Neural cell (in vitro differentiated cells): ENCODE results near the gene CAMK1D. TPM values are rescaled to one million over a fixed set of nuclear protein-coding genes. Genes with fewer than 3 reads are reported as not detected.
"Not testable (repeated sequence)": the region's sequence is repeated elsewhere in the genome, so short reads cannot be mapped to it uniquely, and the experiment has no call there.

ENCODE experiments used
- H2AFZ ChIP-seq: fragments of 200-600, 300-800 bp; sonication (generic), shearing (Covaris generic); 2 replicates; pipeline ENCODE4 v1.6.0; 2014; ENCODE audit warnings: low read depth, mild to moderate bottlenecking, antibody characterized with exemption, low read length, moderate library complexity
- H3F3A ChIP-seq: fragments of 200-600 bp; shearing (Covaris generic); 2 replicates; pipeline ENCODE4 v1.6.1; 2016; ENCODE audit warnings: mild to moderate bottlenecking, moderate library complexity, mixed read lengths, antibody characterized with exemption, low read length; ENCODE audit not compliant: insufficient read depth, poor library complexity, severe bottlenecking
- H3K27ac ChIP-seq: fragments of 200-600, 300-800 bp; sonication (generic), shearing (Covaris generic); 2 replicates; pipeline ENCODE4 v1.5.1; 2014; ENCODE audit warnings: mild to moderate bottlenecking, low read length, moderate library complexity
- H3K27me3 ChIP-seq: fragments of 300-800, 200-600 bp; sonication (generic), shearing (Covaris generic); 2 replicates; pipeline ENCODE4 v1.6.0; 2014; ENCODE audit warnings: mild to moderate bottlenecking, low read depth, low read length, moderate library complexity; ENCODE audit not compliant: insufficient read depth
- H3K36me3 ChIP-seq: fragments of 300-800, 200-600 bp; sonication (generic), shearing (Covaris generic); 2 replicates; pipeline ENCODE4 v1.5.1; 2014; ENCODE audit warnings: mild to moderate bottlenecking, antibody characterized with exemption, low read length, moderate library complexity; ENCODE audit not compliant: insufficient read depth
- H3K4me2 ChIP-seq: fragments of 300-800, 200-600 bp; sonication (generic), shearing (Covaris generic); 2 replicates; pipeline ENCODE4 v1.6.0; 2014; ENCODE audit warnings: mild to moderate bottlenecking, low read length
- H3K4me3 ChIP-seq: fragments of 300-800, 200-600 bp; sonication (generic), shearing (Covaris generic); 2 replicates; pipeline ENCODE4 v1.5.1; 2014; ENCODE audit warnings: mild to moderate bottlenecking, low read length, moderate library complexity
- H3K79me2 ChIP-seq: fragments of 200-600 bp; shearing (Covaris generic); replicated peaks from 2 replicates; pipeline ENCODE4 v1.6.0; 2014; ENCODE audit warnings: mild to moderate bottlenecking, low read length, moderate library complexity; ENCODE audit not compliant: insufficient read depth
- H3K9ac ChIP-seq: fragments of 300-800, 200-600 bp; sonication (generic), shearing (Covaris generic); 2 replicates; pipeline ENCODE4 v1.6.1; 2016; ENCODE audit warnings: mild to moderate bottlenecking, low read length, mixed read lengths
- H3K9me2 ChIP-seq: fragments of 200-600 bp; shearing (Covaris generic); 2 replicates; pipeline ENCODE4 v1.6.1; 2016; ENCODE audit warnings: mild to moderate bottlenecking, low read length, mixed read lengths; ENCODE audit not compliant: insufficient read depth
- H3K9me3 ChIP-seq: fragments of 200-600, 300-800 bp; sonication (generic), shearing (Covaris generic); 2 replicates; pipeline ENCODE4 v1.6.1; 2016; ENCODE audit warnings: mild to moderate bottlenecking, mixed run types, low read length, moderate library complexity, mixed read lengths
- H4K20me1 ChIP-seq: fragments of 200-600 bp; shearing (Covaris generic); 2 replicates; pipeline ENCODE4 v1.6.1; 2016; ENCODE audit warnings: mild to moderate bottlenecking, mixed run types; ENCODE audit not compliant: insufficient read depth
- CTCF ChIP-seq: fragments of 450-650 bp; IDR thresholded peaks from 2 replicates; pipeline ENCODE4 v1.5.1; 2014; ENCODE audit warnings: antibody characterized with exemption, mild to moderate bottlenecking, moderate library complexity; ENCODE audit not compliant: poor library complexity, severe bottlenecking
- EP300 ChIP-seq: fragments of 450-650 bp; conservative IDR thresholded peaks from 2 replicates; pipeline ENCODE4 v1.6.1; 2014; ENCODE audit warnings: antibody characterized with exemption, mild to moderate bottlenecking, moderate library complexity; ENCODE audit not compliant: poor library complexity, severe bottlenecking
- EZH2 ChIP-seq: fragments of 200-600, 300-800 bp; shearing (Covaris generic), sonication (generic); IDR thresholded peaks from 2 replicates; pipeline ENCODE4 v1.6.1; 2014; ENCODE audit warnings: antibody characterized with exemption, low read length, borderline replicate concordance, mild to moderate bottlenecking; ENCODE audit not compliant: insufficient read depth, poor library complexity, severe bottlenecking
- MXI1 ChIP-seq: fragments of 450-650 bp; conservative IDR thresholded peaks from 2 replicates; pipeline ENCODE4 v1.6.1; 2014; ENCODE audit warnings: antibody characterized with exemption, mild to moderate bottlenecking; ENCODE audit not compliant: poor library complexity, severe bottlenecking
- POLR2AphosphoS5 ChIP-seq: IDR thresholded peaks from 2 replicates; pipeline ENCODE4 v1.6.1; 2012
- RAD21 ChIP-seq: fragments of 450-650 bp; conservative IDR thresholded peaks from 2 replicates; pipeline ENCODE4 v1.6.1; 2014; ENCODE audit warnings: antibody characterized with exemption, mild to moderate bottlenecking, moderate library complexity
- REST ChIP-seq: IDR thresholded peaks from 2 replicates; pipeline ENCODE4 v1.6.1; 2012; ENCODE audit warnings: borderline replicate concordance
- SMC3 ChIP-seq: fragments of 450-650 bp; conservative IDR thresholded peaks from 2 replicates; pipeline ENCODE4 v1.6.1; 2014; ENCODE audit warnings: antibody characterized with exemption, mild to moderate bottlenecking, moderate library complexity; ENCODE audit not compliant: poor library complexity
- TAF1 ChIP-seq: IDR thresholded peaks from 2 replicates; pipeline ENCODE4 v1.6.1; 2012; ENCODE audit warnings: low read depth
- polyA plus RNA-seq: library from polyadenylated mRNA; depleted of rRNA; stranded (reverse); fragments of >200 nt; gene quantifications from 2 replicates; pipeline ENCODE4 v1.2.3, GENCODE V29; 2014

CAMK1D gene
- polyA plus RNA-seq, 1 donor from 2014 or later, result 13.8 TPM

GRCh38 chr10:12334186-12334530, 15.2 kb upstream of the CAMK1D start:
- Histone ChIP-seq H4K20me1 (no peaks in the 10 kb centered on the region), H3K9me2 (no peaks in the 10 kb centered on the region), H3K4me2 (no peak overlapping the region), H3K27ac (no peak overlapping the region), H3K27me3 (no peaks in the 10 kb centered on the region), H3K36me3 (no peaks in the 10 kb centered on the region), H3F3A (no peaks in the 10 kb centered on the region), H3K4me3 (no peak overlapping the region), H3K9ac (no peak overlapping the region), H3K79me2 (no peaks in the 10 kb centered on the region), H3K9me3 (no peaks in the 10 kb centered on the region), H2AFZ (no peak overlapping the region)
- TF ChIP-seq MXI1 (no peak), EZH2 (no peak), POLR2AphosphoS5 (no peak), RAD21 (no peak), SMC3 (no peak), CTCF (no peak), EP300 (no peak), REST (no peak), TAF1 (no peak)

- H3K9me2 ChIP-seq, H3K4me3 ChIP-seq, H3K27me3 ChIP-seq, H3K27ac ChIP-seq, H4K20me1 ChIP-seq, H3K79me2 ChIP-seq, H3K9me3 ChIP-seq, H3K36me3 ChIP-seq, H2AFZ ChIP-seq, H3K9ac ChIP-seq, H3K4me2 ChIP-seq, H3F3A ChIP-seq: not testable (repeated sequence)
Measured at GRCh38 chr10:12335169-12335568, 14.2 kb upstream of the CAMK1D start.
